Measurements from ENCODE around the gene WWP2.
"Not testable (repeated sequence)": the region's sequence is repeated elsewhere in the genome, so short reads cannot be mapped to it uniquely, and the experiment has no call there.

- not testable (repeated sequence) for TF ChIP-seq CTCF (IDR thresholded peaks at IDR 0.05; ENCODE audit: poor library complexity, severe bottlenecking); POLR2AphosphoS5 (IDR thresholded peaks at IDR 0.05); EP300 (conservative IDR thresholded peaks at IDR 0.05; ENCODE audit: poor library complexity, severe bottlenecking); EZH2 (IDR thresholded peaks at IDR 0.05; ENCODE audit: borderline replicate concordance, insufficient read depth, low read length, poor library complexity, severe bottlenecking); REST (IDR thresholded peaks at IDR 0.05; ENCODE audit: borderline replicate concordance)
These were observed 210.8 kb downstream of the WWP2 start for GRCh38 chr16:69972935-69973334.
